Placental pericyte (primary cell): Measurements from ENCODE around the gene PTGER4. TPM values are rescaled to one million over a fixed set of nuclear protein-coding genes. Genes with fewer than 3 reads are reported as not detected.

Source experiments
- small RNA-seq: library from RNA; depleted of rRNA; stranded (forward); fragments of <200 nt; gene quantifications from one replicate; pipeline ENCODE3, GENCODE V24; 2012; ENCODE audit warnings: low replicate concordance
- total RNA-seq: library from RNA; depleted of rRNA; stranded (reverse); fragments of >200 nt; gene quantifications from 2 replicates; pipeline ENCODE4 v1.2.3, GENCODE V29; 2012

Gene PTGER4
- total RNA-seq, result 2.2 and 13.0 TPM in 2 replicates

GRCh38 chr5:40679913-40680681 is at the start of gene PTGER4:
TSS of gene PTGER4 (plus strand) at chr5:40679915. CDS start at chr5:40680994, 1,079 bp downstream.

Small RNA genes within 50 kb of the gene (small RNA-seq; reads per million reads assigned to genes)
- gene RF00092, result not detected

Other genes starting within 250 kb of the PTGER4 start
- 10.7 and 11.5 TPM in 2 replicates for gene TTC33, start 76.0 kb downstream of the PTGER4 start, total RNA-seq
- gene PRKAA1, start 118.5 kb downstream of the PTGER4 start, total RNA-seq, result 69.8 and 136 TPM in 2 replicates
- gene RPL37, start 155.3 kb downstream of the PTGER4 start, total RNA-seq, result 248 and 501 TPM in 2 replicates
- 6.6 and 11.6 TPM in 2 replicates for gene CARD6, start 161.5 kb downstream of the PTGER4 start, total RNA-seq
- not detected in 2 replicates for gene C7, start 229.6 kb downstream of the PTGER4 start, total RNA-seq